ENCODE results near the gene REXO4. TPM values are rescaled to one million over a fixed set of nuclear protein-coding genes. Genes with fewer than 3 reads are reported as not detected.

Gene REXO4
- total and polyA plus RNA-seq, 10 of the 15 experiments (the other 5 are each of a cell fraction or from before 2014, with no cell fraction given): 2.7 to 43.9 (median 30.5) TPM

- ChIA-PET CTCF (interaction anchor here (0.6 kb wide), 1 partner anchor 152 kb away, joined by 3 read pairs; no protein-coding TSS in a partner anchor), SMC1A (ENCODE audit: uncharacterized antibody, unreplicated experiment) (no interaction called here), RAD21 (ENCODE audit: unreplicated experiment) (no interaction called here), POLR2A (no interaction called here)
- 36% methylated on average over 7 of the region's 7 CpGs for WGBS (ENCODE audit: insufficient coverage, insufficient replicate concordance, low lambda C conversion rate, missing lambda C conversion rate)
- Histone ChIP-seq H2AFZ (ENCODE audit: control insufficient read depth, low read depth, low read length) (no peak overlapping the region), H3K9me3 (replicated peaks; ENCODE audit: control insufficient read depth, insufficient read depth, low read length) (no peaks in the 10 kb centered on the region), H3K79me2 (ENCODE audit: control insufficient read depth, insufficient read depth, low read length) (no peaks in the 10 kb centered on the region), H3K36me3 (ENCODE audit: control insufficient read depth in 2 of 2, insufficient read depth in 2 of 2, low read length in 1 of 2) (no peaks in the 10 kb centered on the region), H3K4me2 (ENCODE audit: control insufficient read depth, insufficient read depth) (no peak overlapping the region), H4K20me1 (ENCODE audit: control insufficient read depth, insufficient read depth) (no peaks in the 10 kb centered on the region), H3K4me3 (no peak overlapping the region), H3K27me3 (replicated peaks in 1 of 2; ENCODE audit: control insufficient read depth in 2 of 2, insufficient read depth in 2 of 2, low read length in 1 of 2) (no peaks in the 10 kb centered on the region), H3K9ac (ENCODE audit: control insufficient read depth, insufficient read depth, low read length) (no peak overlapping the region), H3K4me1 (ENCODE audit: control insufficient read depth, insufficient read depth, low read length) (no peaks in the 10 kb centered on the region), H3K27ac (ENCODE audit: control insufficient read depth, insufficient read depth) (no peak overlapping the region)
- in situ Hi-C loops (cut with MboI): no loop called here
- no TSS peak for BruUV-seq (replicated peaks)
- ATAC-seq (no peak), FAIRE-seq (no peak), DNase-seq (ENCODE audit: low read depth, low spot score) (no peak)
- intact Hi-C loops (cut with micrococcal nuclease; ENCODE audit: unreplicated experiment): no loop called here
- TF ChIP-seq HDGF (IDR thresholded peaks at IDR 0.05): no peak
- no peak for TF ChIP-seq SRF (IDR thresholded peaks at IDR 0.05; ENCODE audit: low read depth in 2 of 2, low read length in 2 of 2)
- no peak for TF ChIP-seq ZNF217 (IDR thresholded peaks at IDR 0.05)
- no peak for TF ChIP-seq CEBPZ (IDR thresholded peaks at IDR 0.05; ENCODE audit: low read depth, low read length)
- no peak for TF ChIP-seq NR2C2 (IDR thresholded peaks at IDR 0.05; ENCODE audit: borderline replicate concordance, control insufficient read depth, insufficient read length, low read depth)
- TF ChIP-seq KAT2A (conservative IDR thresholded peaks at IDR 0.05; ENCODE audit: control insufficient read depth, low read depth, low read length): no peak
- no peak for TF ChIP-seq CEBPB (IDR thresholded peaks at IDR 0.05; ENCODE audit: borderline replicate concordance in 1 of 2, low read depth in 2 of 2, low read length in 2 of 2)
- no peak for TF ChIP-seq IRF3 (IDR thresholded peaks at IDR 0.05)
- no peak for TF ChIP-seq ZBTB11 (CRISPR knock-in tag; IDR thresholded peaks at IDR 0.05)
- no peak for TF ChIP-seq PRDM15 (CRISPR knock-in tag; IDR thresholded peaks at IDR 0.05)
Measured at GRCh38 chr9:133390713-133391112, 27.1 kb downstream of the REXO4 start.

Data from GM12878 (cell line).